VCaP (cell line): Measurements from ENCODE around the gene TSTD2.

Source experiments
- H3K27ac ChIP-seq: fragments of 450-650 bp; 2 replicates; pipeline ENCODE4 v1.5.1; 2017
- TF ChIP-seq, protein P1 (sequence below): fragments of 450-650 bp; conservative IDR thresholded peaks from 2 replicates; pipeline ENCODE4 v1.5.1; 2017; ENCODE audit warnings: mild to moderate bottlenecking, moderate library complexity

TSTD2 gene

DNA sequence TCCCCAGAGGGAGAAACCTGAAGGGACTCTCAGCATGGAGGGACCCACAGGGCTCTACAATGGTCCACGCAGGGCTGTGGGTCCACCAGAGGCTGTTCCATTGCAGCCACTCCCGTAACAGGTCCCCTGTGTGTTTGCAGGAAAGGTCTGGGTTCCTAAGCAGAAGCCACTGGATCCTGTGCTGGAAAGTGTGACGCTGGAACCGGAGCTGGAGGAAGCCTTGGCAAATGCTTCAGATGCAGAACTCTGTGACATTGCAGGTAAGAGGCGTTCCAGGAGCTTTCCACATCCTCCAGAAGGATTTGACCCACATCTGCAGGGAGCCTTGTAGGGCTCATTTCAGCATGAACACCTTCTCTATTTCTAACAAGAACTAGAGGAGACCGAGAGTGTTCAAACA lies 80.0 kb downstream of the TSTD2 start:
- TF ChIP-seq, protein P1, sequence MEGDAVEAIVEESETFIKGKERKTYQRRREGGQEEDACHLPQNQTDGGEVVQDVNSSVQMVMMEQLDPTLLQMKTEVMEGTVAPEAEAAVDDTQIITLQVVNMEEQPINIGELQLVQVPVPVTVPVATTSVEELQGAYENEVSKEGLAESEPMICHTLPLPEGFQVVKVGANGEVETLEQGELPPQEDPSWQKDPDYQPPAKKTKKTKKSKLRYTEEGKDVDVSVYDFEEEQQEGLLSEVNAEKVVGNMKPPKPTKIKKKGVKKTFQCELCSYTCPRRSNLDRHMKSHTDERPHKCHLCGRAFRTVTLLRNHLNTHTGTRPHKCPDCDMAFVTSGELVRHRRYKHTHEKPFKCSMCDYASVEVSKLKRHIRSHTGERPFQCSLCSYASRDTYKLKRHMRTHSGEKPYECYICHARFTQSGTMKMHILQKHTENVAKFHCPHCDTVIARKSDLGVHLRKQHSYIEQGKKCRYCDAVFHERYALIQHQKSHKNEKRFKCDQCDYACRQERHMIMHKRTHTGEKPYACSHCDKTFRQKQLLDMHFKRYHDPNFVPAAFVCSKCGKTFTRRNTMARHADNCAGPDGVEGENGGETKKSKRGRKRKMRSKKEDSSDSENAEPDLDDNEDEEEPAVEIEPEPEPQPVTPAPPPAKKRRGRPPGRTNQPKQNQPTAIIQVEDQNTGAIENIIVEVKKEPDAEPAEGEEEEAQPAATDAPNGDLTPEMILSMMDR, result no peak
- no peak overlapping the region for H3K27ac ChIP-seq

DNA sequence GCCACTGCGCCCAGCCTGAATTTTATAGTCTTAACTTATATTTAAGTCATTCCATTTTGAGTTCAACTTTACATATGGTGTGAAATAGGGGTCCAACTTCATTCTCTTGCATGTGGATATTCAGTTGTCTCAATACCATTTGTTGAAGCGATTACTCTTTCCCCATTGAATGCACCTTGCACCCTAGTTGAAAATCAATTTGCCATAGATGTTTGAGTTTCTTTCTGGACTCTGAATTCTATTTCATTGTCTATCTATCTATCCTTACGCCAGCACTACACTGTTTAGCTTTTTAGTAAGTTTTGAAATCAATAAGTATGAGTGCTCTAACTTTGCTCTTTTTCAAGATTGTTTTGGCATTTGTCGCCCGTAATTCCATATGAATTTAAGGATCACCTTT lies 81.9 kb downstream of the TSTD2 start:
- no peak overlapping the region for H3K27ac ChIP-seq
- TF ChIP-seq, protein P1, result no peak

DNA sequence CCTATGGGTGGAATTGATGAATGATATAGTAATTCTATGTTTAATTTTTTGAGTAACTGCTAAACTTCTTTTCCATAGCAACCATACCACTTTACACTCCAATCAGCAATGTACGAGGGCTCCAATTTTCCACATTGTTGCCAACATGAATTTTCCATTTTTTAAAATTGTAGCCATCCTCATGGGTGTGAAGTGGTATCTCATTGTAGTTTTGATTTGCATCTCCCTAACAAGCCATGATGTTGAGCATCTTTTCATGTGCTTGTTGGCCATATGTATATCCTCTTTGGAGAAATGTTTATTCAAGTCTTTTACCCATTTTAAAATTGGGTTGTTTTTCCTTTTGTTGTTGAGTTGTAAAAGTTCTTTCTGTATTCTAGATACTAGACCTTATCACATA lies 82.8 kb downstream of the TSTD2 start:
- TF ChIP-seq, protein P1, result no peak
- H3K27ac ChIP-seq, result no peak overlapping the region
